Activated CD4-positive, alpha-beta T cell treated with anti-CD3 and anti-CD28 coated beads, Interleukin-2, Interleukin-4, amounts not matched to agents 100 ng/mL and 50 ng/mL, durations not matched to agents 16 hours and 8 hours (primary cell): ENCODE data around the gene CTAGE1.
"Not testable (repeated sequence)": the region's sequence is repeated elsewhere in the genome, so short reads cannot be mapped to it uniquely, and the experiment has no call there.

Source experiments
- DNase-seq: peaks from one replicate; pipeline ENCODE4 v3.0.0-alpha.2; 2020; ENCODE audit warnings: low spot score

The CTAGE1 gene, protein sequence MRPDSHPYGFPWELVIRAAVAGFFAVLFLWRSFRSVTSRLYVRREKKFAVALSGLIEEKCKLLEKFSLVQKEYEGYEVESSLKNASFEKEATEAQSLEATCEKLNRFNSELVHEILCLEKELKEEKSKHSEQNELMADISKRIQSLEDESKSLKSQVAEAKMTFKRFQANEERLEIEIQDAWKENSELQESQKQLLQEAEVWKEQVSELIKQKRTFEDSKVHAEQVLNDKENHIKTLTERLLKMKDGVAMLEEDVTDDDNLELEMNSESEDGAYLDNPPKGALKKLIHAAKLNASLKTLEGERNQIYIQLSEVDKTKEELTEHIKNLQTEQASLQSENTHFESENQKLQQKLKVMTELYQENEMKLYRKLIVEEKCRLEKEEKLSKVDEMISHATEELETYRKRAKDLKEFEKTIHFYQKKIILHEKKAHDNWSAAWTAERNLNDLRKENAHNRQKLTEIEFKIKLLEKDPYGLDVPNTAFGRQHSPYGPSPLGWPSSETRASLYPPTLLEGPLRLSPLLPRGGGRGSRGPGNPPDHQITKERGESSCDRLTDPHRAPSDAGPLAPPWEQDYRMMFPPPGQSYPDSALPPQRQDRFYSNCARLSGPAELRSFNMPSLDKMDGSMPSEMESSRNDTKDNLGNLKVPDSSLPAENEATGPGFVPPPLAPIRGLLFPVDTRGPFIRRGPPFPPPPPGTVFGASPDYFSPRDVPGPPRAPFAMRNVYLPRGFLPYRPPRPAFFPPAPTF

DNA sequence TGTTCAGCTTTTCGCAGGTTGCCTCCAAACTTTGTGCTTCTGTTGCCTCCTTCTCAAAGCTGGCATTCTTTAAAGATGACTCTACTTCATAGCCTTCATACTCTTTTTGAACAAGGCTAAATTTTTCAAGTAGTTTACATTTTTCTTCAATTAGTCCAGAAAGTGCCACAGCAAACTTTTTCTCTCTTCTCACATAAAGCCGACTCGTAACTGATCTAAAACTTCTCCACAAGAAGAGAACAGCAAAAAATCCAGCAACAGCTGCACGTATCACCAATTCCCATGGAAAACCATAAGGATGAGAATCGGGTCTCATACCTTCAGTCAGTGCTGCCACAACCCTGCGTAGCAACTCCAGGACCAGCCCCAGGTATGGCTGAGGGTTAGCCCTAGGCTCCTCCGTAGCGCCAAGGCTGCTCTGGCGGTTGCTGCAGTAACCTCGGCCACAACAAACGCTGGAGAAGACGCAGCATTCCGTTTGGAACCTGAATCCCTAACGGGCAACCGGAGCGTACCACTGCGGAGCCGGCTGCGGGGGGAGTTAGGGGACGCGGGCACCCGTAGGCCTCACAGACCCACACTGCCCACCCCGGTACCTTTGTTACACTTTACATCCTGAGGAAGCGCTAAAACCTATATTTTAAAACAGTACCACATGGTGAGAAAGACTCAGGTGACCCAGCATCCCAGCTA lies at the start of gene CTAGE1:
Gene CTAGE1, minus strand, starts transcription at position 420 of the 693 bp plus-strand sequence. Its CDS starts 104 bp downstream, at position 316.
- DNase-seq: no peak

DNA sequence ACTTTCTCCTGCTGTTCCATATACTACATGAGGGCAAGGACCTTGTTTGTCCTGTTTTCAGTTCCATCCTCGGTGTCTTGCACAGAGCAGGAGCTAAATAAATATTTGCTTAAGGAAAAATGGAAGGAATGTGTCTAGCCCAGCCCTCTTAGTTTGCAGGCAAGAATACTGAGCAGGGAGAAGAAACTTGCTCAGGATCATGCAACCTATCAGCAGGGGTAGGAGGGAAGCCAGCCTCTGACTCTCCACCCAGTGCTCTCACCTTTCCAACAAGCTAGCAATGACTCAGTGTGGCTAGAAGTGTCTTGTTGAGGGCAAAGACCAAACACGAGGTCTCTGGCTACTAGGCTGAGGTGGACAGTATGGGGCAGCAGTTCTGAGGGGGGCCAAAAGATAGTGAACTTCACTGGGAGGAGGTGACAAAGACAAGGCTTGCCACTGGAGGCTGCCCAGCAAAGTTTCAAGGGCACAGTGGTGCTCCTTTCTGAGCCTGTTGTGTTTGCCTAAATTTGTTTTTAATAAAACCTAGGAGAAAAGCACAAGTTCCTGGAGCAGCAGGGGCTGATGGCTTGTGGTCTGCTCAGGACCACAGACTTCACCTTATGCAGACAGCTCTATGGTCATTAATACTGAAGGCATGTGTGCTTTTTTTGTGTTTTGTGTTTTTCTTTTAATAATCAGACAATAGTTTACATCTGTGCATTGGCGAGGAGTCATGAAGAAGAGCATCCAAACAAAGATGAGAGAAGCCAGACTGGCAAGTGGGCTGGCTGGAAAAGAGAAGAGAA lies 49.1 kb upstream of the CTAGE1 start:
- DNase-seq: no peak

DNA sequence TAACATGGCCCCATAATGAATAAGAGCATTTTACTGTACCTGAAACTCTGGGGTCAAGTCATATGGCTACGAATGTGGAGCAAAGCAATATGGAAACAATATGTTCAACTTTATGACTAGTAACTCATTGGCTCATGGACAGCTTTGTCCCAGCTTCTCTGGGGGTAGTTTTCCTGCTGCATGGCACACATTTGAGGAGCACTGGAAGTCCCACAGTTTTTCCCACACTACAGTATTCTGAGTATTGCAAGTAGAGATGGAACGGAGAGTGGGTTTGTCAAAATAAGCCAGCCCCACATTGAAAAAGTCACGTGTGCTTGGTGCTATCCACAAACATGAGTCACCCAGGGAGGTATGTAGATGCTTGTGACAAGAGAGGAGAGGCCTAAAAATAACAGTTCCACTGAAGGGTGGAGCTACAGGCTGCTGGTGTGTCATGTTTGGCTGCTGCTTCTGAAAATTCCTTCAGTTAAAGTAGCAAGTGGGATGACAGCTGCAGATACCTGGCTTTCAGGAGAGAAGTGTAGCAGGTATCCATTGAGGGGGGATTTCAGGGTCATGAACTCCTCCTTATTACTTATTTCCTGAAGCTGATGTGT lies 48.2 kb upstream of the CTAGE1 start:
- DNase-seq: no peak

DNA sequence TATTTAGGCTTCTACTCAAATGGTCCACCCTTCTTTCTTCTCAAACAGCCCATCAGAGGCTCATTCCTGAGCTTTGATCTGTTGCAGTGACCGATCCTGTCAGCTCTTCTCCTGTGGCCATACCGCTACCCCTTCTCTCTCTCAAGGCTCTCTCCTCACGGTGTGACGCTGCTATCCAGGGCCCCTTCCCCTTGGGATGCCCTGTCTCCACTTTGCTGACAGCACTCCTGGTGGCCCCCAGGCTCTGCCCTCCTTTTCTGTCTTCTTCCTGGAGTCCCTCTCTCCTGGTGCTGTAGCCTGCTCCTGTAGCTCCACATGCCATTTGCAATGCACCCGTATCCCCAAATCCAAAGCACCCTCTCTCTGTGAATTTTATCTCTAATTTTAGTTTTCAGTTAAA lies 45.4 kb upstream of the CTAGE1 start:
- no peak for DNase-seq

DNA sequence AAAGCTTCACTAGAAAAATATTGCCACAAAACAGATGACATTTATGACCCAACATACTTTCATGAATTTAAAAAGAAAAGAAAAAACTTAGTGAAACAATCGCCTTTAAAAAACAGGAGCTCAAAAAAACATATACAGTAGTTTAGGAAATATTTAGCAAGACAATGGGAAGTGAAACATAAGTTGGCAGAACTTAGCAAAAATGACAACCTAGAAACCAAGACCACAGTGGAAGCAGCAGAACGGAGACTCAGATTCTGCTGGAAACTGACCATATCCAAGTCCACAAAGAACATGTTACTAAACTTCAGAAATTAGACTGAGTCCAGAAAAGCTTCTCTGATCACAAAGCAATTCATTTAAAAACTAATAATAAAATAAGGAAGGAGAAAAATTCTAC lies 41.8 kb upstream of the CTAGE1 start:
- DNase-seq: no peak

DNA sequence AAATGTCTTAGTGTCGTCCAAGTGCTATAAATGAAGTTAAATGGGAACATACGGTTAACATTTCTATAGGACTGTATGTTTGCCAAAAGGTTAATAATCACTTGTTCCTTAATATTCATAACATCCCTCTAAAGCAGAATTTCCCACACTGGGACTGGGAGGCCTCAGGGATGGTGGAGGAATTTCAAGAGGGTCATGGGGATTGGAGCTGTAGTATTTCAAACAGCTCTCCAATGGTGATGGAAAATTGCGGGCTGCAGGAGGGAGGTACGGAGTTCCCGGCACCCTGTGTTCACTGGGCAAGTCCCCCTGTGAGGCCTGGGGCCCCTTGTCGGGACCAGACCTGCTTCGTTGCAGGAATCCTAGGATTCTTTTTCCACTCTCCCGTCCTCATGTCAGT lies 39.8 kb upstream of the CTAGE1 start:
- DNase-seq: no peak

DNA sequence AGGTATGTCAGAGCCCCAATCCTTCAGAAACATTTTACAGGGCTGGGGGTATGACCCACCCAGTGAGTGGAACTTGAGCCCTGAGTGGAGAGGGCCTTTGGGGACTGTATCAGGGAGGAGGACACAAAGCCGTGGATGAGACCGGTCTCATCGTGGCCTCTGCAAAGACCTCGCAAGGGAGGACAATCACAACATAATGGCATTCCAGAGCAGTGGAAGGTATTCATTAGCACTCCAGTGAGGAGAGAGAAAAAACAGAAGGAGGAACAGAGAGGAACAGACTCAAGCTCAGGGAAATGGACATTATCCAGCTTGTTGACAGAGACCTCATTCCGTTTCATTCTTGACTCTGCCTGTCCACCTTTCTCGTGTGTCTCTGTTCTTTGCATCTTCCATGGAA lies 38.8 kb upstream of the CTAGE1 start:
- DNase-seq: no peak

DNA sequence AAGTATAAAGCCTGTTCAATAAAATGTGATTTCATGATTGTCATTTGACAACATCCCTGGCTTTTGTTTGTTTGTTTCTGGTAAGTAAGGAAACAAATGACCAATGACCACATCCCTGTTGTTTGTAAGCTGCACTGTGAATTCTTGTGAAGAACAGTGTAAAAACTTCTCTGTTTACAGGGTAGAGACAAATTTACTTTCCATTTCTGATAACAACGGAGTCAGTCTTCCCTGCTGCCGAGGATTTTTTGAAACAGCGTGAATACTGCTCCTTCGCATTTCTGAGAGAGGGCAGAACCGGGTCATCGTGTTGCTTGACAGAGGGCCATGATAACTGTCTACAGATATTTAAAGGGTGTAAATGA lies 38.4 kb upstream of the CTAGE1 start:
- no peak for DNase-seq

DNA sequence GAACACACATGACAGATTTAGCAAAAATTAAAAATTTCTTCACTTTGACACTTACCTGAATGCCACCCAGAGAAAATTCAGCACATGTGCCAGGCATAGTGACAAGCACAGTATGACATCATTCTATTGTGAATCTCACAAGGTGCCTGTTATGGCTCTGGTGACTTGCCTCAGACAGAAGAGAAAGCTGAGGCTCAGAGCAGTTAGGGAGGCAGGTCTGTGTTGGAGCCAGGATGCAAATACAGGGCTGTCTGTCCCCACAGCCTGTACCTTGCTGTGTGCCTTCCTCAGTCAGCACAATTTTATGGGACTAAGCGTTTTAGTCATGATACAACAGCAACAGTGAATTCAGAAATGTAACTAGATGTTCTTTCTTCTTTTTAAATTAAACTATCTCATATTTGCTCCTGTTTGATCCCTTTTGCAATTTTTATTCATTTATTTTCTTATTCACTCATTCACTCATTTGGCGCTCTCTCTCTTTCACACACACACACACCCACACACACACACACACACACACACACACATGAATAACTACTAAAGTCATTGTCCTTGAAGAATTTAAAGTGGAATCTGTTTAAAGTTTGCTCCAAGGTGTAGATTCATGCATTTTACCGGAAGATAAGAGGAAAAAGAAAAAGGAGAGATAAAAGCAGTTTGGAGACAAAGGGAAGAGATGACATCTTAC lies 37.9 kb upstream of the CTAGE1 start:
- no peak for DNase-seq

DNA sequence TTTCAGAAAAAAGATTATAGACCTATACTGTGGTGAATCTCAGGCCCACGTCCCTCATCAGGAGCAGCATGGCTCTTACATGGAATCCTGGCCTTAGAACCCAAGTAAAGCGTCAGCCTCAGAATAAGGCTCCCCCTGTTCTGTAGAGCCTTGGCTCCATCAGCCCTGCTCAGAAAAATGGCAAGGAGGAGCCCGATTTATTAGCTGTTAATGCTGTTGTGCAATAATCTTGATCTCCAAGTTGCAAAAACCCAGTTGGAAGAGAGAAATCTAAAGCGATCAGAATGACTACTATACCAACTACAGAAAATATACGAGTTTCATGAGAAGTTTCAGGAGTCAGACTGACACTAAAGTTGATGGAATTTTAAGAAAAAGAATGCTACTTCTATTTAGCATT lies 35.6 kb upstream of the CTAGE1 start:
- DNase-seq: no peak

DNA sequence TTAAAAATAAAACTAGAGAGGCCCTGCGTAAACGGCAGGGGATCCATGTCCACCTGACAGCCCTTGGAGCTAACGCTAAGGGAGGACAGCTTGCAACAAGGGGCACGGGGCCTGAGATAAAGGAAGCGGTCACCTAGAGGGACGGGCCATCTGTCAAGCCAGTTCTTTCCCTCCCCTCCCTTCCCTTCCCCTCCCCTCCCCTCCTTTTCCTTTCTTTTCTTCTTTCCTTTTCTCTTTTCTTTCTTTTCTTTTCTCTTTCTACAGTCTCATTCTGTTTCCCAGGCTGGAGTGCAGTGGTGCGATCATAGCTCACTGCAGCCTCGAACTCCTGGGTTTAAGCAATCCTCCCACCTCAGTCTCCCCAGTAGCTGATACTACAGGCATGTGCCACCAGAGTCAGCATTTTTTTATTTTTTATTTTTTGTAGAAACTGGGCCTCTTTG lies 34.5 kb upstream of the CTAGE1 start:
- DNase-seq: no peak

DNA sequence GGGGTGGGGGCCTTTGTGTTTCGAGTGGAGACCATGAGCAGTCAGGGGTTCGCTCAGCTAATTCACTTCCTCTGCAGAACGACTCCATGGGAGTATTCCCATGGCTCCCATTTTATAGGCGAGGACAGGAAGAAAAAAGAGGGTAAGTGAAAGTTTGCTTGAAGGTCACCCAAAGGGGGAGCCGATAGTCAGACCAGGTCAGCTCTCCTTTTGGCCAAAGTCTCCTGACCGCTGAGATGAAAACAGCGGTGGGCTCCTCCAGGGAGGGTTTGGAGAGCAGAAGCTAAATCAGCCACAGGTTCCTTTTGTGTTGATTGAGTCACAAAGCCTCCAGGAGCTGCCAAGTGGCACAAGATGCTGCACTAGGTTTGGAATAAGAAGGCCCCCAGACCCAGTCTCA lies 34.1 kb upstream of the CTAGE1 start:
- DNase-seq: no peak

DNA sequence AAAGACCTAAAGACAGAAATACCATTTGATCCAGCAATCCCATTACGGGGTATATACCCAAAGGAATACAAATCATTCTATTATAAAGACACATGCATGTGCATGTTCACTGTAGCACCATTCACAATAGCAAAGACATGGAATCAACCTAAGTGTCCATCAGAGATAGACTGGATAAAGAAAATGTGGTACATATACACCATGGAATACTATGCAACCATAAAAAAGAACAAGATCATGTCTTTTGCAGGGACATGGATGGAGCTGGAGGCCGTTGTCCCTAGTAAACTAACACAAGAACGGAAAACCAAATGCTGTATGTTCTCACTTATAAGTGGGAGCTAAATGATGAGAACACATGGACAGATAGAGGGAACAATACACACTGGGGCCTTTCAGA lies 33.1 kb upstream of the CTAGE1 start:
- not testable (repeated sequence) for DNase-seq

DNA sequence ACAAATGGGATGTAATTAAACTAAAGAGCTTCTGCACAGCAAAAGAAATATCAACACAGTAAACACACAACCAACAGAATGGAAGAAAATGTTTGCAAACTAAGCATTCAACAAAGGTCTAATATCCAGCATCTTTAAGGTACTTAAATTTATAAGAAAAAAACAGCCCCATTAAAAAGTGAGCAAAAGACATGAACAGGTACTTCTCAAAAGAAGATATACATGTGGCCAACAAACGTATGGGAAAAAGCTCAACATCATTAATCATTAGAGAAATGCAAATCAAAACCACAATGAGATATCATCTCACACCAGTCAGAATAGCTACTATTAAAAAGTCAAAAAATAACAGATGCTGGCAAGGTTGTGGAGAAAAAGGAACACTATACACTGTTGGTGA lies 32.6 kb upstream of the CTAGE1 start:
- not testable (repeated sequence) for DNase-seq

DNA sequence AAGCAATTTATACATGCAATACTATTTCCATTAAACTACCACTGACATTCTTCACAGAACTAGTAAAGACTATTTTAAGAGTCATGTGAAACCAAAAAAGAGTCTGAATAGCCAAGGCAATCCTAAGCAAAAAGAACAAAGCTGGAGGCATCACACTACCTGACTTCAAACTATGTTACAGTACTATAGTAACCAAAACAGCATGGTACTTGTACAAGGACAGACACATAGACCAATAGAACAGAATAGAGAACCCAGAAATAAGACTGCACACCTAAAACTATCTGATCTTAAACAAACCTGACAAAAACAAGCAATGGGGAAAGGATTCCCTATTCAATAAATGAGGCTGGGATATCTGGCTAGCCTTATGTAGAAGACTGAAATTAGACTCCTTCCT lies 32.0 kb upstream of the CTAGE1 start:
- DNase-seq: not testable (repeated sequence)

DNA sequence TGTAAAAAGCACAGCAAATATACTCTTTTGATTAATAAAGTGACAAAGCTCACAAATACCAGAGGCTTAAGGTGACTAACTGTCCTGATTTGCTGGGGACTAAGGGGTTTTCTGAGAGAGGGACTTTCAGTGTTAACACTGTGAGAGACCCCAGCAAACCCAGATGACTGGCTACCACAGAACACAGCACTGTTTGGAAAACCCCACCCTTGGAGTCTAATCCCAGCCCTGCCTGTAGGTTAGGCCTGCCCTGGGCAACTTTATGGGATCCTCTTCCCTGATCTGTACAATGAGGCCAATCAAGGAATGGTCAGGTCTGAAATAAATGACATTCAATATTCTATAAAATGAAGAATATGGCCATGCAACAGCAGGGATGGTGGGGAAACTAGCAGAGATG lies 30.5 kb upstream of the CTAGE1 start:
- DNase-seq: no peak

DNA sequence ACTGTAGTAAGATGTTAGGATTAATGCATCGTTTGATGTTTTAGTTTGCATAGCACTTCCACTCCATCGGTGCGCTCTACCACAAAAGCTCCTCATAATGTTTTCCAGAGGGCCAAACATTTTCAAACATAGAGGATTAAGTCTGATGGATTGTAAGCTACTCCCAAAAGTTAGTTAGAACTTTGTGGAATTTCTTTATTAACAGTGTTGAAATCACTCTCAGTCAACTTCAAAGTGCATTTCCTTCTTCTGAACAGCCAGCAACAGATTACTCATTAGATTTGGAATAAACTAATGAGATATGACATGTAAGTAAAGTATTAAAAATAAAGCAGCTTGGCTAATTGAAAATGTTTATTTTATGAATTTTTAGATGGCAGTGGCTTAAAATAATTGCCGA lies 30.1 kb upstream of the CTAGE1 start:
- no peak for DNase-seq

DNA sequence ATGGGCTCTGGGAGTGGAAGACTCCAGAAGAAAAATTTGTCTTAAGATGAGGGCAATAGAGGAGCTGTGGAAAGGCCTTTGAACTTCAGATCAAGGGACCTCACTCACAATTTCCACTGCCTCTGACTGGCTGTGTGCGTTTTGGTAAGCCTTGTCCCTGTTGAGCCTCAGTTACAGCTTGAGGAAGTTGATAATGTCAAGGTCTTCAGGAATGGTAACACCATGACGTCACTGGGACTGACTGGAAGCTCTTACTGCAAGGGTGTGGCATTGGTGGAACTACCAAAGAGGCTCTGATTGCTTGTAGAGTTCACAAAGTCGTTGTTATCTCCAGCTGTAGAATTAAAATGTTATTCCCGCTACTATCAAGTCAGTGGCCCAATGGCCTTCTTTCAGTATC lies 29.2 kb upstream of the CTAGE1 start:
- no peak for DNase-seq

DNA sequence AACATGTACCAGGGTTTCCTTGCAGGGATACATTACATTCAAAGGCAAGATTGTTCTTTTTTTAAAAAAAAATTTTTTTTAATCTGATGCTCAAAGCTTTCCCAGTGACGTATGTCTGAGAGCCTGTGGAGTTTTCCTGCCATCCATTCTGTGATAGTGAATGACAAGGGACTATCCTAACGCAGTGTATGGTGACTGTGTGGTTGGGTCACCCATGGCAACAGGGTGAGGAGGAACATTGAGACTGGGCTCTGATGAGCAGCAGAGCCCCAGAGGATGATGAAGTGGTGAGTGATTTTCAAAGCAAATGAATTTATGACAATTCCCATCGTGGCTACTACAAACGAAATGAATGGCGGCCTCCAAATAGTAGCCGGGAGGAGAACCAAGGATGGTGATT lies 28.6 kb upstream of the CTAGE1 start:
- no peak for DNase-seq

DNA sequence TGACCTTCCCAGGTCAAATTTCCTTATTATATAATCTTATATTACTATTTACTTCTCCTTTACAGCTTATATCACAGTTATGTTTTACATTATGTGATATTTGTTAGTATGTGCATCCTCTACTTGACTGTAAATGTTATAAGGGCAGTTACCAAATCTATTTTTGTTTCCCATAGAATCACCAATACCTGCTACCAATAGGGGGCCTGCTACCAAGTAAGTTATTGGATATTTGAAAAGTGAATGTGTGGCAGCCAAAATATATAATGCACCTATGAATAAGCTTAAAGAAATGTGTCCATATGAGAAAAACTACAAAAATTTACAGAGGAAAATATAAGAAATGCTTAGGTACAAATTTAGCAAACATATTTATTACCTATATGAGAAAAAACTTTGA lies 23.9 kb upstream of the CTAGE1 start:
- DNase-seq: no peak

DNA sequence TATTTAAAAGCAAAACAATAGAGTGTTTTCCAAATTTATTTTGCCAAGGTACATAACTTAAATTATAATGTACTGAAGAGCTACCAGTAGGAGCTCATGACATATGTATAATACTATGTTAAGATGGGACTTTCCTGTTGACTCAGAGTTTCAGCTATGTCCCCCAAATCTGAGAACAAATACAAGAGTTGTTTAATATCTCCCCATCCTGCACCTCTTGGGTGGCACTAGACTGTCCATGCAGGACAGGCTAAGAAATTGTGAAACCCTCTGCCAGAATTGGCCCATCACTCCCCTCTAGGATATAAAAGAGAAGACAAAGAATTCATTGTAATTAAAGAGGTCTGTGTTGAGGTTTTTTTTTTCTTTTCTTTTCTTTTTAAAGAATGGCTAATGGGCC lies 21.7 kb upstream of the CTAGE1 start:
- DNase-seq: no peak
